ENCODE results near the gene MMP10. TPM values are rescaled to one million over a fixed set of nuclear protein-coding genes. Genes with fewer than 3 reads are reported as not detected.

The MMP10 gene
- total RNA-seq, 1 donor from 2014 or later = not detected

- H3K27me3 Mint-ChIP-seq (ENCODE audit: low read depth) = no peaks in the 10 kb centered on the region
- H3K4me3 Mint-ChIP-seq = no peak overlapping the region
- no peaks in the 10 kb centered on the region for H3K36me3 Mint-ChIP-seq (ENCODE audit: low read depth)
- no peaks in the 10 kb centered on the region for H3K9me3 Mint-ChIP-seq
- TF ChIP-seq, protein P1, sequence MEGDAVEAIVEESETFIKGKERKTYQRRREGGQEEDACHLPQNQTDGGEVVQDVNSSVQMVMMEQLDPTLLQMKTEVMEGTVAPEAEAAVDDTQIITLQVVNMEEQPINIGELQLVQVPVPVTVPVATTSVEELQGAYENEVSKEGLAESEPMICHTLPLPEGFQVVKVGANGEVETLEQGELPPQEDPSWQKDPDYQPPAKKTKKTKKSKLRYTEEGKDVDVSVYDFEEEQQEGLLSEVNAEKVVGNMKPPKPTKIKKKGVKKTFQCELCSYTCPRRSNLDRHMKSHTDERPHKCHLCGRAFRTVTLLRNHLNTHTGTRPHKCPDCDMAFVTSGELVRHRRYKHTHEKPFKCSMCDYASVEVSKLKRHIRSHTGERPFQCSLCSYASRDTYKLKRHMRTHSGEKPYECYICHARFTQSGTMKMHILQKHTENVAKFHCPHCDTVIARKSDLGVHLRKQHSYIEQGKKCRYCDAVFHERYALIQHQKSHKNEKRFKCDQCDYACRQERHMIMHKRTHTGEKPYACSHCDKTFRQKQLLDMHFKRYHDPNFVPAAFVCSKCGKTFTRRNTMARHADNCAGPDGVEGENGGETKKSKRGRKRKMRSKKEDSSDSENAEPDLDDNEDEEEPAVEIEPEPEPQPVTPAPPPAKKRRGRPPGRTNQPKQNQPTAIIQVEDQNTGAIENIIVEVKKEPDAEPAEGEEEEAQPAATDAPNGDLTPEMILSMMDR (conservative IDR thresholded peaks at IDR 0.05) = no peak
- H3K4me1 Mint-ChIP-seq = no peaks in the 10 kb centered on the region
- no peak for DNase-seq (ENCODE audit: low read depth, low spot score)
- no peak overlapping the region for H3K27ac Mint-ChIP-seq (ENCODE audit: unreplicated experiment)
These were observed 21.9 kb upstream of the MMP10 start for GRCh38 chr11:102802341-102802740.

DNA sequence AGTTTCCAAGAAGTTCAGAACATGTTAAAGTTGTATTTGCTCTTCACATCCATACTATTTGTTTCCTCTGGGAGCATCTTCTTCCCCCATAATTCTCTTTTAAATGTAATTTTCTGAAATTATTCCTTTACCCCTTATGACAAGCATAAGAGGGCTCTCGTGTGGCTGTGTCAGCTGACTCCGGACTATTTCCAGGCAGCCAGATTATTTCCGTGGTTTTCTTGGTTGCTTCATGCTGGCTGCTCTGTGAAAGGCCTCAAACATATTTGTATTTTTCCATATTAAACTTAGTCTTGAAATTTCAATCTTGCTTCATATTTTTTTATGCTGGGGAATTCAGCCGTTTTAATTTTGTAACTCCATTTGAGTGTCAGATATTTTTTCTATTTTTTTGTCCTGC lies 20.3 kb upstream of the MMP10 start:
- H3K9me3 Mint-ChIP-seq = no peaks in the 10 kb centered on the region
- H3K4me1 Mint-ChIP-seq = no peaks in the 10 kb centered on the region
- no peak for DNase-seq (ENCODE audit: low read depth, low spot score)
- no peak overlapping the region for H3K27ac Mint-ChIP-seq (ENCODE audit: unreplicated experiment)
- H3K36me3 Mint-ChIP-seq (ENCODE audit: low read depth) = no peaks in the 10 kb centered on the region
- no peaks in the 10 kb centered on the region for H3K27me3 Mint-ChIP-seq (ENCODE audit: low read depth)
- TF ChIP-seq, protein P1 (conservative IDR thresholded peaks at IDR 0.05) = no peak
- no peak overlapping the region for H3K4me3 Mint-ChIP-seq

GRCh38 chr11:102799681-102800340 lies 19.4 kb upstream of the MMP10 start:
- TF ChIP-seq, protein P1 (conservative IDR thresholded peaks at IDR 0.05) = no peak
- DNase-seq (ENCODE audit: low read depth, low spot score) = no peak
- H3K36me3 Mint-ChIP-seq (ENCODE audit: low read depth) = no peaks in the 10 kb centered on the region
- H3K27ac Mint-ChIP-seq (ENCODE audit: unreplicated experiment) = peak overlapping the region; percentile 62
- H3K27me3 Mint-ChIP-seq (ENCODE audit: low read depth) = no peaks in the 10 kb centered on the region
- no peaks in the 10 kb centered on the region for H3K9me3 Mint-ChIP-seq
- no peak overlapping the region for H3K4me3 Mint-ChIP-seq
- no peaks in the 10 kb centered on the region for H3K4me1 Mint-ChIP-seq

DNA sequence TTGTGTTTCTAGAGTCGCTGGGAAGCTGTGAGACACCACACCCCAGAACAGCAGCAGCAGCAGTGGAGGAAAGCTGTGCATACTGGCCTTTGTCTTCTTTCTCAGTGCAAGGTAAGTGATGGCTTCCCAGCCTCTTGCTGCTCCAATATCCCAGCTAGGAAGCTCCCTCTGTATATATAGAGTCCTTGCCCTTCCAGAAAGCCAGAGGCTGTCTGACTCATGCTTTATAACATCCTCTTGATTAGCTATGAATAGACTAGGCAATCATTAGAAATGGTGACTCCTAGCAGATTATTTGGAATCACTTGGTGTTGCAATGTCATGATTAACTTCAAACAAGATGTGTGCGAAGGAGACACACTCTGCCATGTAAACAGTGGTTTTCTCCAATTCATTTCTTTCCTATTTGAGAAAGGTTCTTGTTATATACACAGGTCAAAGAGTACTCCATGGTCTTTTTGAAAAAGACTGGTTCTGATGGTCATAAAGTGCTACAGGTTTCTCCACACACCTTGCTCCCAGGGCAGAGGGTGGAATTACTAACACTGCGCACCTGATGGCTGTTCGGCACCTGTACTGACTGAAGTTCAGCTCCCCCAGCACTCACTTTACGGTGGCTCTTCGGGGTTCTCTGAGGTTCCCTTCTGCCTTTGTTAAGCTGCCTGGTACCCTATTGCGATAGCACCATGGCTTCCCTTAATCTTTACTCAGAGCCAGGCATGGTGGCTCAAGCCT lies 17.8 kb upstream of the MMP10 start, which contains the start of gene MMP1:
TSS of gene MMP1 (minus strand) at position 149 of the 735 bp plus-strand sequence. CDS start at position 81, 68 bp downstream.
- no peaks in the 10 kb centered on the region for H3K9me3 Mint-ChIP-seq
- H3K36me3 Mint-ChIP-seq (ENCODE audit: low read depth) = no peaks in the 10 kb centered on the region

GRCh38 chr11:102794382-102794781 lies 14.0 kb upstream of the MMP10 start:
- Mint-ChIP-seq H3K36me3 (ENCODE audit: low read depth) (no peaks in the 10 kb centered on the region), H3K27me3 (ENCODE audit: low read depth) (no peaks in the 10 kb centered on the region), H3K4me1 (no peaks in the 10 kb centered on the region), H3K27ac (ENCODE audit: unreplicated experiment) (no peak overlapping the region), H3K4me3 (no peak overlapping the region), H3K9me3 (no peaks in the 10 kb centered on the region)
- no peak for DNase-seq (ENCODE audit: low read depth, low spot score)
- TF ChIP-seq, protein P1 (conservative IDR thresholded peaks at IDR 0.05) = peak; percentile 48

More for the DNA sequence above, 17.8 kb upstream of the MMP10 start, which contains the start of gene MMP1:
- no peaks in the 10 kb centered on the region for H3K27me3 Mint-ChIP-seq (ENCODE audit: low read depth)
- DNase-seq (ENCODE audit: low read depth, low spot score) = no peak
- H3K27ac Mint-ChIP-seq (ENCODE audit: unreplicated experiment) = no peak within 1 kb of the TSS
- H3K4me1 Mint-ChIP-seq = no peaks in the 10 kb centered on the region
- H3K4me3 Mint-ChIP-seq = no peak within 1 kb of the TSS
- TF ChIP-seq, protein P1 (conservative IDR thresholded peaks at IDR 0.05) = no peak
